ENCODE measurements around the gene CMTM2. TPM values are rescaled to one million over a fixed set of nuclear protein-coding genes. Genes with fewer than 3 reads are reported as not detected.

Gene CMTM2
- total and polyA plus RNA-seq, 2 of the 4 experiments (the other 2 are of a cell fraction): not detected

GRCh38 chr16:66622863-66623262, 43.6 kb downstream of the CMTM2 start:
- Histone ChIP-seq H3K36me3 (ENCODE audit: control insufficient read depth, insufficient read depth, low read length) (no peaks in the 10 kb centered on the region), H2BK20ac (ENCODE audit: low read depth, low read length) (no peak overlapping the region), H3K56ac (ENCODE audit: extremely low read depth, insufficient read depth, low read length) (no peak overlapping the region), H2BK5ac (ENCODE audit: low read depth, low read length, poor library complexity, severe bottlenecking) (no peak overlapping the region), H3K9me1 (ENCODE audit: insufficient read depth, low read length) (peaks cover 18% of the 10 kb centered on the region), H4K91ac (ENCODE audit: insufficient read depth, low read depth, low read length) (no peak overlapping the region), H3K9me3 (ENCODE audit: control insufficient read depth, insufficient read depth, low read length) (no peaks in the 10 kb centered on the region), H3K27me3 (ENCODE audit: control insufficient read depth, insufficient read depth, low read length) (no peaks in the 10 kb centered on the region), H2AFZ (replicated peaks; ENCODE audit: low read length, poor library complexity) (no peak overlapping the region), H2AK9ac (replicated peaks; ENCODE audit: low read depth, low read length, poor library complexity) (no peak overlapping the region), H2BK15ac (ENCODE audit: low read depth, low read length) (no peak overlapping the region), H3K23ac (ENCODE audit: low read depth, low read length) (no peak overlapping the region), H4K20me1 (ENCODE audit: insufficient read depth, low read length) (peaks cover 9% of the 10 kb centered on the region; the same call in 1 of the 2 replicates), H3K79me1 (ENCODE audit: low read depth in 1 of 2, low read length in 2 of 2) (0 out of 4 replicates have a peak, but pooled peaks cover 0 to 2% of the 10 kb centered on the region in 2 experiments), H3K14ac (replicated peaks; ENCODE audit: low read depth, low read length) (no peak overlapping the region), H3K27ac (ENCODE audit: insufficient read depth, low read length) (no peak overlapping the region), H2AK5ac (ENCODE audit: low read depth, low read length) (no peak overlapping the region), H4K5ac (ENCODE audit: low read depth, low read length) (no peak overlapping the region), H3K4me1 (ENCODE audit: control insufficient read depth, insufficient read depth, low read length) (peaks cover 21% of the 10 kb centered on the region), H3K4me3 (ENCODE audit: insufficient read depth, low read depth, low read length) (no peak overlapping the region), H3K9ac (ENCODE audit: low read depth, low read length) (no peak overlapping the region), H3K18ac (ENCODE audit: low read depth, low read length) (no peak overlapping the region), H2BK120ac (ENCODE audit: low read depth, low read length) (no peak overlapping the region), H3K4ac (ENCODE audit: low read depth, low read length) (no peak overlapping the region), H3K4me2 (ENCODE audit: low read depth, low read length) (no peak overlapping the region), H4K8ac (ENCODE audit: low read depth in 2 of 2, low read length in 2 of 2) (no peak overlapping the region)
- BruUV-seq (replicated peaks): no TSS peak
- DNase-seq (peak; percentile 32), ATAC-seq (ENCODE audit: low read depth) (no peak)
- in situ Hi-C loops (cut with MboI; ENCODE audit: low sequenced_read_pairs) (no loop called here), intact Hi-C loops (cut with micrococcal nuclease) (no loop called here), dilution Hi-C loops (cut with HindIII; ENCODE audit: low sequenced_read_pairs, unreplicated experiment) (no loop called here)
- no peak for TF ChIP-seq SMC3 (IDR thresholded peaks at IDR 0.05; ENCODE audit: low read depth, low read length)
- TF ChIP-seq MXI1 (IDR thresholded peaks at IDR 0.05; ENCODE audit: borderline replicate concordance, low read depth, low read length): no peak
- no peak for TF ChIP-seq CHD1 (IDR thresholded peaks at IDR 0.05; ENCODE audit: low read depth, low read length)
- no peak for TF ChIP-seq MAFK (IDR thresholded peaks at IDR 0.05; ENCODE audit: low read depth, low read length)
- TF ChIP-seq RAD21 (IDR thresholded peaks at IDR 0.05; ENCODE audit: low read length): no peak
- TF ChIP-seq MAZ (IDR thresholded peaks at IDR 0.05; ENCODE audit: borderline replicate concordance, low read depth, low read length): no peak
- TF ChIP-seq RFX5 (IDR thresholded peaks at IDR 0.05; ENCODE audit: low read depth, low read length): no peak
- TF ChIP-seq RCOR1 (IDR thresholded peaks at IDR 0.05; ENCODE audit: insufficient replicate concordance, low read length): no peak
- TF ChIP-seq NFE2L2 (IDR thresholded peaks at IDR 0.05; ENCODE audit: low read depth, low read length): no peak
- TF ChIP-seq FOS (IDR thresholded peaks at IDR 0.05; ENCODE audit: low read depth, low read length): no peak
- TF ChIP-seq BHLHE40 (IDR thresholded peaks at IDR 0.05; ENCODE audit: low read depth, low read length): no peak
- TF ChIP-seq CEBPB (IDR thresholded peaks at IDR 0.05; ENCODE audit: low read depth, low read length): no peak
- TF ChIP-seq, protein P1, sequence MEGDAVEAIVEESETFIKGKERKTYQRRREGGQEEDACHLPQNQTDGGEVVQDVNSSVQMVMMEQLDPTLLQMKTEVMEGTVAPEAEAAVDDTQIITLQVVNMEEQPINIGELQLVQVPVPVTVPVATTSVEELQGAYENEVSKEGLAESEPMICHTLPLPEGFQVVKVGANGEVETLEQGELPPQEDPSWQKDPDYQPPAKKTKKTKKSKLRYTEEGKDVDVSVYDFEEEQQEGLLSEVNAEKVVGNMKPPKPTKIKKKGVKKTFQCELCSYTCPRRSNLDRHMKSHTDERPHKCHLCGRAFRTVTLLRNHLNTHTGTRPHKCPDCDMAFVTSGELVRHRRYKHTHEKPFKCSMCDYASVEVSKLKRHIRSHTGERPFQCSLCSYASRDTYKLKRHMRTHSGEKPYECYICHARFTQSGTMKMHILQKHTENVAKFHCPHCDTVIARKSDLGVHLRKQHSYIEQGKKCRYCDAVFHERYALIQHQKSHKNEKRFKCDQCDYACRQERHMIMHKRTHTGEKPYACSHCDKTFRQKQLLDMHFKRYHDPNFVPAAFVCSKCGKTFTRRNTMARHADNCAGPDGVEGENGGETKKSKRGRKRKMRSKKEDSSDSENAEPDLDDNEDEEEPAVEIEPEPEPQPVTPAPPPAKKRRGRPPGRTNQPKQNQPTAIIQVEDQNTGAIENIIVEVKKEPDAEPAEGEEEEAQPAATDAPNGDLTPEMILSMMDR (conservative IDR thresholded peaks at IDR 0.05; ENCODE audit: low read depth, low read length): no peak
- no peak for TF ChIP-seq USF2 (IDR thresholded peaks at IDR 0.05; ENCODE audit: low read depth, low read length)
- no peak for TF ChIP-seq POLR2A (IDR thresholded peaks at IDR 0.05; ENCODE audit: low read depth, low read length)
- ChIA-PET POLR2A (ENCODE audit: unreplicated experiment) (no interaction called here), CTCF (interaction anchor here (0.5 kb wide), 1 partner anchor 66 kb away, joined by 4 read pairs; no protein-coding TSS in a partner anchor)
- WGBS, 2 experiments (ENCODE audit: extremely low coverage in 2 of 2, insufficient read length in 1 of 2): 20% methylated on average over 1 of the region's 3 CpGs; no CpG with 5 or more reads in 1 of the 2 experiments
